Ovary (tissue), 3 donors: ENCODE results near the gene ITGAE.

Experiments used
- CTCF ChIP-seq, 3 donors: fragments of 450-650 bp in 2 of 3; fragments of 200-600 bp in 1 of 3; IDR thresholded peaks; one replicate each; pipeline versions ENCODE4 v1.5.1 to v1.8.0; 2016 to 2022; ENCODE audit warnings: antibody characterized with exemption in 3 of 3, mild to moderate bottlenecking in 1 of 3
- POLR2A ChIP-seq: fragments of 450-650 bp; IDR thresholded peaks from one replicate; pipeline ENCODE4 v1.6.1; 2017; ENCODE audit warnings: antibody characterized with exemption, mild to moderate bottlenecking, moderate library complexity
- donor health status: DM: no; HTN: no; CAD: no.

- TF ChIP-seq CTCF (IDR thresholded peaks at IDR 0.05) = no peak
- no peak for TF ChIP-seq POLR2A
Observed at GRCh38 chr17:3754458-3755334, 46.3 kb downstream of the ITGAE start.
